ELF-1 (cell line): ENCODE measurements around the gene OR2L2.
"Not testable (repeated sequence)": the region's sequence is repeated elsewhere in the genome, so short reads cannot be mapped to it uniquely, and the experiment has no call there.

ENCODE experiments used
- DNase-seq: peaks from one replicate; pipeline ENCODE4 v3.0.0-alpha.2; 2016; ENCODE audit warnings: low read depth, low spot score

OR2L2 gene

GRCh38 chr1:248029770-248030169 is at the start of gene OR2L2:
OR2L2 (plus strand) TSS chr1:248030070; CDS start chr1:248038268, 8,198 bp downstream.
- DNase-seq = no peak

GRCh38 chr1:247992986-247993385 is 36.9 kb upstream of the OR2L2 start:
- no peak for DNase-seq

GRCh38 chr1:247998811-247999210 is 31.1 kb upstream of the OR2L2 start:
- no peak for DNase-seq

- no peak for DNase-seq
Observed at GRCh38 chr1:248000169-248000568, 29.7 kb upstream of the OR2L2 start.

- DNase-seq = no peak
Observed at GRCh38 chr1:248007778-248008177, 22.1 kb upstream of the OR2L2 start.

- DNase-seq = no peak
Observed at GRCh38 chr1:248009681-248010080, 20.2 kb upstream of the OR2L2 start.

- DNase-seq = no peak
Observed at GRCh38 chr1:248013229-248013710, 16.6 kb upstream of the OR2L2 start, which contains the start of gene OR2L5. OR2L5 (plus strand) TSS chr1:248013660; CDS start chr1:248021948, 8,288 bp downstream.

GRCh38 chr1:248015803-248016202 is 14.1 kb upstream of the OR2L2 start:
- no peak for DNase-seq

GRCh38 chr1:248045209-248045608 is 15.3 kb downstream of the OR2L2 start:
- DNase-seq = no peak

- DNase-seq = no peak
Observed at GRCh38 chr1:248046536-248046935, 16.7 kb downstream of the OR2L2 start, which contains the start of gene OR2L3. OR2L3 (plus strand) TSS chr1:248046836; CDS start chr1:248060682, 13,846 bp downstream.

- DNase-seq = no peak
Observed at GRCh38 chr1:248047008-248047407, 17.1 kb downstream of the OR2L2 start.

GRCh38 chr1:248054671-248055070 is 24.8 kb downstream of the OR2L2 start:
- no peak for DNase-seq

- DNase-seq = no peak
Observed at GRCh38 chr1:248055261-248055660, 25.4 kb downstream of the OR2L2 start.

- DNase-seq = no peak
Observed at GRCh38 chr1:248065071-248065470, 35.2 kb downstream of the OR2L2 start.

GRCh38 chr1:248065604-248066003 is 35.7 kb downstream of the OR2L2 start:
- DNase-seq = no peak

GRCh38 chr1:248083864-248084263 is 54.0 kb downstream of the OR2L2 start:
- not testable (repeated sequence) for DNase-seq
